GM18867 (cell line): ENCODE results near the gene FOXO3.

Source experiments
- ATAC-seq: cut with Tn5 transposase; IDR thresholded peaks from one replicate; pipeline ENCODE4 v1.9.1; 2021; ENCODE audit warnings: mild to moderate bottlenecking, moderate library complexity; ENCODE audit not compliant: unreplicated experiment

The FOXO3 gene

GRCh38 chr6:108733706-108734265, 173.1 kb downstream of the FOXO3 start:
- ATAC-seq: no peak
